ENCODE results near the gene ZDHHC19.
"Not testable (repeated sequence)": the region's sequence is repeated elsewhere in the genome, so short reads cannot be mapped to it uniquely, and the experiment has no call there.

ZDHHC19 gene

GRCh38 chr3:196209944-196210672 is 1.1 kb downstream of the ZDHHC19 start:
- POLR2A ChIA-PET; H3K36me3 ChIP-seq (ENCODE audit: control insufficient read depth in 4 of 4, insufficient read depth in 4 of 4, low read length in 3 of 4); H3K27me3 ChIP-seq (replicated peaks in 2 of 5; ENCODE audit: control insufficient read depth in 4 of 5, insufficient read depth in 5 of 5, low read length in 4 of 5); H3K4me3 ChIP-seq (ENCODE audit: control insufficient read depth in 1 of 7, extremely low read depth in 1 of 7, insufficient read depth in 4 of 7, low read depth in 2 of 7, low read length in 6 of 7); H3K9me3 ChIP-seq (ENCODE audit: control extremely low read depth in 1 of 5, control insufficient read depth in 4 of 5, insufficient read depth in 2 of 5, low read depth in 1 of 5, low read length in 4 of 5); DNase-seq; H3K27ac ChIP-seq (ENCODE audit: insufficient read depth in 1 of 2, low read depth in 1 of 2, low read length in 2 of 2, poor library complexity in 1 of 2, severe bottlenecking in 2 of 2); CTCF ChIA-PET: not testable (repeated sequence)
- 88% methylated on average over 8 of the region's 11 CpGs for WGBS (ENCODE audit: insufficient coverage)
- peaks cover 0 to 12% (median 8%) of the 10 kb centered on the region in 4 experiments for H3K4me1 ChIP-seq (ENCODE audit: control extremely low read depth in 1 of 4, control insufficient read depth in 4 of 4, insufficient read depth in 4 of 4, low read length in 3 of 4)

GRCh38 chr3:196208942-196209695 is 2.1 kb downstream of the ZDHHC19 start:
- POLR2A ChIA-PET: no interaction called here
- WGBS (ENCODE audit: insufficient coverage): 98% methylated on average over 18 of the region's 24 CpGs

GRCh38 chr3:196207833-196208607 is 3.2 kb downstream of the ZDHHC19 start:
- peak; percentile 48 to 73 (median 72) for DNase-seq
- H3K4me3 ChIP-seq (ENCODE audit: control insufficient read depth in 1 of 7, extremely low read depth in 1 of 7, insufficient read depth in 4 of 7, low read depth in 2 of 7, low read length in 6 of 7): peak overlapping the region in 6 of 7 experiments; percentile 46 to 79 (median 61)
- H3K9me3 ChIP-seq (ENCODE audit: control extremely low read depth in 1 of 5, control insufficient read depth in 4 of 5, insufficient read depth in 2 of 5, low read depth in 1 of 5, low read length in 4 of 5): no peaks in the 10 kb centered on the region
- no peaks in the 10 kb centered on the region for H3K36me3 ChIP-seq (ENCODE audit: control insufficient read depth in 4 of 4, insufficient read depth in 4 of 4, low read length in 3 of 4)
- POLR2A ChIA-PET: interaction anchor here (0.6 kb wide), 1 partner anchor 73 kb away, joined by 3 read pairs; no protein-coding TSS in a partner anchor
- H3K27ac ChIP-seq (ENCODE audit: insufficient read depth in 1 of 2, low read depth in 1 of 2, low read length in 2 of 2, poor library complexity in 1 of 2, severe bottlenecking in 2 of 2): no peak overlapping the region
- peaks cover 0 to 5% (median 0%) of the 10 kb centered on the region in 5 experiments for H3K27me3 ChIP-seq (replicated peaks in 2 of 5; ENCODE audit: control insufficient read depth in 4 of 5, insufficient read depth in 5 of 5, low read length in 4 of 5)
- H3K4me1 ChIP-seq (ENCODE audit: control extremely low read depth in 1 of 4, control insufficient read depth in 4 of 4, insufficient read depth in 4 of 4, low read length in 3 of 4): peaks cover 0 to 14% (median 12%) of the 10 kb centered on the region in 4 experiments
- CTCF ChIA-PET: interaction anchor here (1.3 to 1.4 kb wide), 2 partner anchors 11 to 134 kb away, joined by 5 read pairs; no protein-coding TSS in a partner anchor
- 38% methylated on average over 28 of the region's 49 CpGs for WGBS (ENCODE audit: insufficient coverage)

More at GRCh38 chr3:196208942-196209695, 2.1 kb downstream of the ZDHHC19 start:
- no peak for DNase-seq
- Histone ChIP-seq H3K4me1 (ENCODE audit: control extremely low read depth in 1 of 4, control insufficient read depth in 4 of 4, insufficient read depth in 4 of 4, low read length in 3 of 4) (peaks cover 0 to 12% (median 8%) of the 10 kb centered on the region in 4 experiments), H3K27me3 (replicated peaks in 2 of 5; ENCODE audit: control insufficient read depth in 4 of 5, insufficient read depth in 5 of 5, low read length in 4 of 5) (peaks cover 0 to 5% (median 0%) of the 10 kb centered on the region in 5 experiments), H3K27ac (ENCODE audit: insufficient read depth in 1 of 2, low read depth in 1 of 2, low read length in 2 of 2, poor library complexity in 1 of 2, severe bottlenecking in 2 of 2) (no peak overlapping the region), H3K4me3 (ENCODE audit: control insufficient read depth in 1 of 7, extremely low read depth in 1 of 7, insufficient read depth in 4 of 7, low read depth in 2 of 7, low read length in 6 of 7) (no peak overlapping the region), H3K9me3 (ENCODE audit: control extremely low read depth in 1 of 5, control insufficient read depth in 4 of 5, insufficient read depth in 2 of 5, low read depth in 1 of 5, low read length in 4 of 5) (no peaks in the 10 kb centered on the region), H3K36me3 (ENCODE audit: control insufficient read depth in 4 of 4, insufficient read depth in 4 of 4, low read length in 3 of 4) (no peaks in the 10 kb centered on the region)
- CTCF ChIA-PET: no interaction called here

DNA sequence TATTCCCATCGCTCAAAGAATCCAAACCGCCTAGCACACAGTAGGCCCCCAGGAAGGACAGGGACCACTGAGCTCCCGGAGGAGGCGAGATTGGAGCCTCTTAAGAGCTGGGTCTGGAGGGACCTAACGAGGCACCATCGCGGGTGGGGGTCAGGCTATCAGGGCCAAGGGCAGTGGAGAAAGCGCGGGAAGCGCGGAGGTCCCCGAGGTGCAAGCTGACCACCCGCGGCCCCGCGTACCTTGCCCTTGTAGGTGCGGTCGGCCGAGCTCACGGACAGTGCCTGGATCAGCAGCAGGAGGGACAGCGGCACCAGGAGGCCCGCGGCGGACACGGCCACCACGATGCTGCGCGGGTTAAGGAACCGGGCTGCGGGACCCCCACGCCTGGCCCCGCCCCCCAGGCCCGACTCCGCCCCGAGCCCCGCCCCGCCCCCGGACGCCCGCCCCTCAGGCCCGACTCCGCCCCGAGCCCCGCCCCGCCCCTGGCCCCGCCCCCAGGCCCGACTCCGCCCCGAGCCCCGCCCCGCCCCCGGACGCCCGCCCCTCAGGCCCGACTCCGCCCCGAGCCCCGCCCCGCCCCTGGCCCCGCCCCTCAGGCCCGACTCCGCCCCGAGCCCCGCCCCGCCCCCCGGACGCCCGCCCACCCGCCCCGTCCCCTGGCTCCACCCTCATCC is 3.9 kb downstream of the ZDHHC19 start:
- DNase-seq: peak in 1 of 3 donors; percentile 41
- no peaks in the 10 kb centered on the region for H3K36me3 ChIP-seq (ENCODE audit: control insufficient read depth in 4 of 4, insufficient read depth in 4 of 4, low read length in 3 of 4)
- ChIA-PET CTCF (interaction anchor here (0.5 to 1.6 kb wide), 6 partner anchors 9 to 136 kb away, joined by 3 to 5 read pairs (median 3); no protein-coding TSS in a partner anchor), POLR2A (interaction anchor here (0.6 kb wide), 1 partner anchor 73 kb away, joined by 3 read pairs; no protein-coding TSS in a partner anchor)
- peak overlapping the region in 6 of 7 experiments; percentile 32 to 79 (median 62) for H3K4me3 ChIP-seq (ENCODE audit: control insufficient read depth in 1 of 7, extremely low read depth in 1 of 7, insufficient read depth in 4 of 7, low read depth in 2 of 7, low read length in 6 of 7)
- no peak overlapping the region for H3K27ac ChIP-seq (ENCODE audit: insufficient read depth in 1 of 2, low read depth in 1 of 2, low read length in 2 of 2, poor library complexity in 1 of 2, severe bottlenecking in 2 of 2)
- 22% methylated on average over 28 of the region's 70 CpGs for WGBS (ENCODE audit: insufficient coverage)
- no peaks in the 10 kb centered on the region for H3K9me3 ChIP-seq (ENCODE audit: control extremely low read depth in 1 of 5, control insufficient read depth in 4 of 5, insufficient read depth in 2 of 5, low read depth in 1 of 5, low read length in 4 of 5)
- H3K4me1 ChIP-seq (ENCODE audit: control extremely low read depth in 1 of 4, control insufficient read depth in 4 of 4, insufficient read depth in 4 of 4, low read length in 3 of 4): peaks cover 0 to 18% (median 14%) of the 10 kb centered on the region in 4 experiments
- peaks cover 0 to 5% (median 0%) of the 10 kb centered on the region in 5 experiments for H3K27me3 ChIP-seq (replicated peaks in 2 of 5; ENCODE audit: control insufficient read depth in 4 of 5, insufficient read depth in 5 of 5, low read length in 4 of 5)

- CTCF ChIA-PET: interaction anchor here (1.6 to 27.5 kb wide), 2 partner anchors 7 to 131 kb away, joined by 3 to 542 read pairs; no protein-coding TSS in a partner anchor
- peaks cover 0 to 19% (median 15%) of the 10 kb centered on the region in 4 experiments for H3K4me1 ChIP-seq (ENCODE audit: control extremely low read depth in 1 of 4, control insufficient read depth in 4 of 4, insufficient read depth in 4 of 4, low read length in 3 of 4)
- H3K27ac ChIP-seq (ENCODE audit: insufficient read depth in 1 of 2, low read depth in 1 of 2, low read length in 2 of 2, poor library complexity in 1 of 2, severe bottlenecking in 2 of 2); H3K4me3 ChIP-seq (ENCODE audit: control insufficient read depth in 1 of 7, extremely low read depth in 1 of 7, insufficient read depth in 4 of 7, low read depth in 2 of 7, low read length in 6 of 7); H3K27me3 ChIP-seq (replicated peaks in 2 of 5; ENCODE audit: control insufficient read depth in 4 of 5, insufficient read depth in 5 of 5, low read length in 4 of 5); DNase-seq; POLR2A ChIA-PET; H3K36me3 ChIP-seq (ENCODE audit: control insufficient read depth in 4 of 4, insufficient read depth in 4 of 4, low read length in 3 of 4); H3K9me3 ChIP-seq (ENCODE audit: control extremely low read depth in 1 of 5, control insufficient read depth in 4 of 5, insufficient read depth in 2 of 5, low read depth in 1 of 5, low read length in 4 of 5): not testable (repeated sequence)
- WGBS (ENCODE audit: insufficient coverage): 97% methylated on average over 7 of the region's 9 CpGs
Measured at GRCh38 chr3:196205442-196206205, 5.6 kb downstream of the ZDHHC19 start.

- no peak for DNase-seq
- H3K27ac ChIP-seq (ENCODE audit: insufficient read depth in 1 of 2, low read depth in 1 of 2, low read length in 2 of 2, poor library complexity in 1 of 2, severe bottlenecking in 2 of 2): no peak overlapping the region
- H3K4me3 ChIP-seq (ENCODE audit: control insufficient read depth in 1 of 7, extremely low read depth in 1 of 7, insufficient read depth in 4 of 7, low read depth in 2 of 7, low read length in 6 of 7): no peak overlapping the region
- H3K9me3 ChIP-seq (ENCODE audit: control extremely low read depth in 1 of 5, control insufficient read depth in 4 of 5, insufficient read depth in 2 of 5, low read depth in 1 of 5, low read length in 4 of 5): no peaks in the 10 kb centered on the region
- ChIA-PET POLR2A (no interaction called here), CTCF (interaction anchor here (27.5 kb wide), 1 partner anchor 130 kb away, joined by 542 read pairs; no protein-coding TSS in a partner anchor)
- H3K36me3 ChIP-seq (ENCODE audit: control insufficient read depth in 4 of 4, insufficient read depth in 4 of 4, low read length in 3 of 4): no peaks in the 10 kb centered on the region
- 100% methylated on average over 1 of the region's 3 CpGs for WGBS (ENCODE audit: insufficient coverage)
- H3K4me1 ChIP-seq (ENCODE audit: control extremely low read depth in 1 of 4, control insufficient read depth in 4 of 4, insufficient read depth in 4 of 4, low read length in 3 of 4): peaks cover 0 to 19% (median 15%) of the 10 kb centered on the region in 4 experiments
- peaks cover 0 to 5% (median 0%) of the 10 kb centered on the region in 5 experiments for H3K27me3 ChIP-seq (replicated peaks in 2 of 5; ENCODE audit: control insufficient read depth in 4 of 5, insufficient read depth in 5 of 5, low read length in 4 of 5)
Measured at GRCh38 chr3:196203846-196204245, 7.4 kb downstream of the ZDHHC19 start.

Measured in common myeloid progenitor, CD34-positive (primary cell).